GM21723 (cell line): Measurements from ENCODE around the gene HGF.

ENCODE experiments used
- ATAC-seq: cut with Tn5 transposase; IDR thresholded peaks from one replicate; pipeline ENCODE4 v1.9.1; 2021; ENCODE audit warnings: mild to moderate bottlenecking, moderate library complexity; ENCODE audit not compliant: unreplicated experiment

The HGF gene

DNA sequence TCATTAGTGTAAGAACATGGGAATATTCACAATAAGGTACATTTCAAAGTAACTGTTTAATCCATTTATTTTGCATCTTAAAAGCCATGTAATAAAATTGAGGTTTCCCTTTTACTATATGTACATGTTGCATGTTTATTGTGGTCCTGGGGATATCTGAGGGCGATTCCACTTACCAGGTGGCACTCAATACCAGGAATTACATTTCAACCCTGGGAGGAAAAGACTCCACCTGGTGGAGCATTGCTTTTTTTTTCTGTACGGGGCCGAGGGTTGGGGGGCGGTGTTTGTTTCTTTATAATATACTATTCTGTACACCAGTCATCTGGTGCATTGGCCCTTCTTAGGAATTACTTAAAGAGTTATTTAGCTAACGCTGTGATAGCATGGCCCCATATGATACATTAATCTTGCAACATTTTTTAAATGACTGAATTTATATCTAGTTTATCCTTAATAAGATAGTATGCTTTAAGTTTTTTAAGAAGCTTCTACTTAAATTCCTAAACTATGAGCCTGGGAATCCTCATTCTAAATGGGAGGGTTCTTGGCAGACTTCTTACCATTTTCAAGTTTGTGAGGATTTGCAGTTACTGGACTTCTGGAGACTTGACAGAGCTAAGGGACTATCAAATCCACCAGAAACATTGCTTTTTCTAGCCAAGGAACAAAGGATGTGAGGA is 7.2 kb upstream of the HGF start:
- no peak for ATAC-seq

DNA sequence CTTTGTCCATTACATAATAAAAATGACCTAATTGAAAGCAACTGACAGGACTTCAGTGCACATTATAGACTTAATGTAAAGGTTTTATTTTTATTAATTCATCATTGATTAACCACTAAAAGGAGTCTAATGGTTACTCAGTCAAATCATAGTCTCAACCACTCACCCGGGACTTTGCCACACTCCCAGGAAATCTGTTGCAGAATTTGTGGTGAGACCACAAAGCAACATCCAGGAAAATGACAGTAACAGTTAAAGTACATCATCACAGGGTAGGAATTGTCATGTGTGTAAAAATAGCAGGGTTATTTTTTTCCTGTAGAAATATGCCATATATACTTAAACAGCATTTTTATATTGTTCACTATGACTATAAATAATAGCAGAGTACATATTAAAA is 6.3 kb upstream of the HGF start:
- no peak for ATAC-seq

DNA sequence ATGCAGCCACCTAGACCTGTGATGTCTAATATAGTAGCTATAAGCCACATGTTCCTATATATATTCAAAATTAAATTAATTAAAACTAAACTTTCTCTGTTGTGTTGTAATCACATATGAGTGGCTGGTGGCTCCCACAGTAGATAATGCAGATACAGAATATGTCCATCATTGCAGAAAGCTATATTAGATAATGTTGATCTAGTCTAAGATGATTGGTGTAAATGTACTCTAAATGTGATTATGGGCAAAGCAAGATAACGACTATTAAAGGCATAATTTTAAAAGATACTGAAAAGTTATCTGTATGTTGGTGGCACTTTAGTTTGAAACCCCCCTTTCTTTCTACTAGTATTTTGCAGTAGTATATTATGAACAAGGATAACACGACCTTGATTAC is 5.7 kb upstream of the HGF start:
- ATAC-seq = no peak

DNA sequence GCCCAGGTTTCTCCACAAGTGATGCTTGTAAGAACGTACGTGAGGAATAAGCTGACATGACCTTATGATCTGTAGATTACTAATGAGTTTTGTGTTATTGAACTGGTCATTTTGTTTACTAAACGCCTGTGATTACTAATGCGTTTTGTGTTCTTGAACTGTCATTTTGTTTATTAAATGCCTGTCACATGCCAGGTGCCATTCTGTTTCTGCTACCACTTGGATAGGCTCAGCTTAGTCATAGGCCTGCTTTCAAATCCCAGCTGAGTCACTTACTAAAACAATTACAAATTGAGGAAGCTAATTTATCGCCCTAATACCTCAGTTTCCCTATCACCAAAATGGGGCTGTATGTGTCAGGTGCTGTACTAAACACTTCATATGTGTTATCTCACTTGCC is 4.7 kb upstream of the HGF start:
- no peak for ATAC-seq

DNA sequence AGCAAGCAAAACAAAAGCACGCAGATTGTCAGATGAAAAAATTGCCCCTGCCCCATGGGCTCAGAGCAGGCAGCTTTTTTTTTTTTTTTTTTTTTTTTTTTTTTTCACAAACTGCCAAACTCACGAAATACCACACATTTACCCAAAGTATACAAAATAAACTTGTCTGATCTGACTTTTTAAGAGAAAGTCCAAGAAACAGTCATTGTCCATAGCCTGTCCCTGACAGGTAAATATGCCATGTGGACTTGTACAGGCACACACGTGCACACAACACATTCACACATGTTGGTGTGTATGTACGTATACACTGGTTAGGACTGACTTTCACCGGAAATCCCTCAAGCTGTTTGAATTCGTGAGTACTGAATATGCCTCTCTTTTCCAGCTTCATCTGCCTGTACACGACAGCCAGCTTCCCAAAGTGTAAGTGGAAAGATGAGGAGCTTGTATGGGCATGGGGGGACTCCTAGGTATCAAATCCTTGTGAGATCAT is 929 bp upstream of the HGF start:
- no peak for ATAC-seq

DNA sequence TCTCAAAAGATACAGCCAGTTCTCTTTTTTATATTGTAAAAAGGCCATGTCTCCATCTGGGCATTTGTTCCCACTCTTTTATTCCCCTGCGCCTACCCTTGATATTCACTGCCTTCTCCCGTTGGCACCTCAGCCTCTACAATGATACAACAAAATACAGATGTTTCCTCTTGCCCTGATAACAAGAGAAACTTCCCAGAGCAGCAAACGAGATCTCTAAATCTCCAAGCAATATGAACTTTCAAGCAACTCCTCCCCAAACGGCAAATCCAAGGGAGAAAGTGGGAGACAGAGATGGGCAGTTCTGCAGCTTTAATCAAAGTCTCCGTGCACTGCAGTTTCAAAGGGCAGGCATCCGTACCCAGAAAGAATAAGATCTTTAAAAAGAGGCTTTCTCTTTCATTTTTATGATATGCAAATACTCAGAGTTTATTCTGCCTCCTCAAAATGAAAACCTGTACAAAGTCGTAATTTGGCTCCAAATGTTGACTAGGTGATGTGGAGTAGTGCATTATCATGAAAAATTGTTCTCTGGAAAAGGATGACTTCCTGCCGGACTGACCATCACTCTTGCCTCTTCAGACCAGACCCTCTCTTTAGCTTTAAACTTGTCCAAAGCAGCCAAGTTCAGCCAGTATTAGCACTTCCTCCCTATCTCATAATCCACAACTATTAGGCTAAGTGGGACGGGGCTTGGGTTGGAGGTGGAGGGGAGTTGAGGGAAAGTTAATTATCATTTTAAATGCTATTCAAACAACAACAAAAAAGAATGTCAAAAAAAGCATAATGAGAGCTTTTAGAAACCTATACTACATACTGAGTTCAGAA is 682 bp downstream of the HGF start:
- ATAC-seq = no peak

DNA sequence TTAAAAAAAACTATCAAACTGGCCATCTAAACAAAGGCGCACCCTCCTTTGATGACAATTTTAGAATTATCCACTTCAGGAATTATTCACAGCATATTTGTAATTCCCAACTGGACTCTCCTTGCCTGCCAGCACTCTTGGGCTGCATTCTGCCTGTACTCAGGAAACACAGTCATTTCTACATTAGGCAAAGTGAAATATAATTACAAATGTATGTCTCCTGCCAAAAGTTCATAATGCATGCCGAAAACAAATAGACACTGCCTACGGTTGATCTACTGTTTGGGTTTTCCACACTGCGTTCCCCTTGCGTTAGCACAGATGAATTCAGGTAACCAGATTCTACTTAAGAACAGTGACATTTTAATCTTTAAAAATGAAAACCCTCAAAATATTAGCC is 1.9 kb downstream of the HGF start:
- no peak for ATAC-seq

DNA sequence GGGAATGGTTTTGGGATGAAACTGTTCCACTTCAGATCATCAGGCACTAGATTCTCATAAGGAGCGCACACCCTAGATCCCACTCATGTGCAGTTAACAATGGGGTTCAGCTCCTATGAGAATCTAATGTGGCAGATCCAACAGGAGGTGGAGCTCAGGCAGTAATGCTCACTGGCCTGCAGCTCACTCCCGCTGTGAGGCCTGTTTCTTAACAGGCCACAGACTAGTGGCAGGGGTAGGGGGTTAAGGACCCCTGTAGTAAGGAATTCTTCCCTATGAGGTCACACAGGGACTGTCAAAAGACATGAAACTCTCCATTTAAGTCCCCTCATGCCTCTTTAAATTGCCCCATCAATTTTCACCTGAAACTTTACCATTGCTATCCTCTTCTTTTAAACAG is 8.0 kb downstream of the HGF start:
- no peak for ATAC-seq

DNA sequence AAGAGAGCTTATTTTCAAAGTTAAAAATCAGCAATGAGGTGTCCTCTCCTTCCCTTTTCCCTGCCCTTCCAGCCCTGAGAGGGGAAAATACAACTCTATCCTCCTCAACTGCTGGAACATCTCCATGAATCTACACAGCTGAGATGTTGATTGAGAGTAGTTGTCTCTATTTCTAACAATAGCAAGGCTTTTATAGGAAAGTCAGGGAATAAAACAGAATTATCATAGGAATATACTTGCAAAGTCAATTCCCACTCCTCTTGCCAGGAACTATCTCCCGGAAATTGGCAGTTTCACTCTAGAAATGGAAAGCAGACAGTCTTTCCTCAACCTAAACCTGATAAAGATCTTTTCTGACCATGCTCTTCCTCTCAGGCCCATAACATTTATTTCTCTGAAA is 8.8 kb downstream of the HGF start:
- no peak for ATAC-seq

DNA sequence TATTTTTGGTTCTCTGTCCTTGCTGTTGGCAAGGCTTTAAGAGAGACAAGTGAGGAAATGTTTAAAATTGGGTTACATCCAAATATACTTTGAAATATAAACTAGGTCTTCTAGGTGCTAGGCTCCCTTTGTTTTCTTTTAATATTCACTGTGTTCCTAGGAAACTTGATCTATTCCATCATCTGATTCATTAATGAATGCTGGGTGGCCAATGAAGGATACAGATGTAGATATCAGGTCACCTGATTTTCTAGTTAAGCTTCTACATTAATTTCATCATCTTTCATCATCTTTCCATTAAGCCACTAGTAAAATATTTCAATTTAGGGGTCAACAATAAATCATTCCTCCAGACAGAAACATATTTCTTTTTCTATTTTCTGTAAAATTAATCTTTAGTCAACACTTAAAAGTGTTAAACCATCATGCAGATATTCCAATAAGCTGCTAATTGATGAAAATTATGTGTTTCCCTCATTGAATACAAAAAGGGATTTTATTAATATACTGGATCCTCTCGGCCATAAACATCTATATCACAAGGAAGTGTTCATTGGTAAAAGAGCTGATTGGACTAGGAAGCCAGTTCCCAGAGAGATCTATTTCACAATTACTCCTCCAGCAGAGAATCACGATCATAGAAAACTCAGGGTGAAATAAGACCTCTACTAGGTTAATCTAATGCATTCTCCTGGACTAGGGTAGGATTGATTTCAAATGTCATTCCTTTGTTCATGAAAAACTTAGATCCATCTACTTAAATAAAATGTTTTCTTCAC is 14.7 kb downstream of the HGF start:
- ATAC-seq = no peak

DNA sequence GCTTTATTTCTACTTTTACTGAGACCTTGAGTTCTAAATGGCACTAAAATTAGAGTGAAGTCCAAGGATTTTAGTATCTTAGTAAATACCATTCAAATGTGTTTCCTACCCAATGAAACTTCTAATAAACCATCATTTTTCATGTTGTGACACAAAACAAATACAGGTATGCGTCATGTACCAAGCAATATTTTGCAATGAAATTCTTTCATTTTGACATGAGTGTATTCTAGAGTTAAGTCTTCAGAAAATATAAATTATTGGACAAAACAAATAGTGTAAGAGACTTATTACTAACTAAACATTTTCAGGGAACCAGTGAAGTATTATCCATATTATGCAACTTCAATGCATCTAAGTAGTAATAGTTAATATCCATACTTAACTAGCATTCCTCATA is 16.5 kb downstream of the HGF start:
- no peak for ATAC-seq

DNA sequence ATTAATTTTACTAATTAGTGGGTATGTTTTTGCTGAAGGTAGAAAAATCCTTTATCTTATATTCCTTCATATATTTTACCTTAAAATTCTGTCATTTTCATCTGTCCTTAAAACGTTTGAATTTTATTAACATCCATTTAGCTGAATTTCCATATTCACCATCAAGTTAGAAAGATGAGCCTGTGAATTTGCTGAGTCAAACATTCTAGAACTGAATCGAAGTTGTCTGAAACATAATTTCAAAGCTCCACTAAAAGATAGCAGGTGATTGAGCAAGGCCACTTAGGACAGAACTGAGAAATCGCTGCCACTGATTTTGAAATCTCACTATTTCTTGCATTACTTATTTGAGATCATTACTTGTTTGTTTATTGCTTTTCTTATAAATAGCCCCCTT is 17.5 kb downstream of the HGF start:
- no peak for ATAC-seq

DNA sequence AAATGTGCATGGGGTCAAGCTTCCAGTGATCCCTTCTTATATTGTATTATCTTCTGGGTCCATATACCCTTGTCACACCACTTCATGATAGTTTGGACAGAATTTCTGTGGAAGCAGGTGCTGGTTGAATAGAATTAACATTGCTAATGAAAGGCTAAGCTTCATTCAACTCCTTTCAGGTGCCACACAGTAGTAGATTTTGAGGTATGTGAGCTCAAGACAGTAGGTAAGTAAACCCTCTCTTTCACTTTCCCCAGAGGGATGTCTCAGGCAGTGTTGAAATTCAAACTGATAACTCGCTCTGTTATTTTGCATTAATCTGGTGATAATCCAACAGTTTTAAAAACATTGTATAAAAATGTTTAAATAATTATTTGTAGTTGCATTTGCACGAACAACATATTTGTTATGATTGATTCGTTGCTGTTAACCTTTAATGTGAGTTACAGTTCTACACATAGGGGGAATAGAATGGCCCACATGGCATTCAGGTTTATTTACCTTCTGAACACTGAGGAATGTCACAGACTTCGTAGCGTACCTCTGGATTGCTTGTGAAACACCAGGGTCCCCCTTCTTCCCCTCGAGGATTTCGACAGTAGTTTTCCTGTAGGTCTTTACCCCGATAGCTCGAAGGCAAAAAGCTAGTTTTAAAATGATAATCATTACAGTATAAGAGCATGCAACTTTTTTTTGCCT is 18.1 kb downstream of the HGF start:
- ATAC-seq = no peak

DNA sequence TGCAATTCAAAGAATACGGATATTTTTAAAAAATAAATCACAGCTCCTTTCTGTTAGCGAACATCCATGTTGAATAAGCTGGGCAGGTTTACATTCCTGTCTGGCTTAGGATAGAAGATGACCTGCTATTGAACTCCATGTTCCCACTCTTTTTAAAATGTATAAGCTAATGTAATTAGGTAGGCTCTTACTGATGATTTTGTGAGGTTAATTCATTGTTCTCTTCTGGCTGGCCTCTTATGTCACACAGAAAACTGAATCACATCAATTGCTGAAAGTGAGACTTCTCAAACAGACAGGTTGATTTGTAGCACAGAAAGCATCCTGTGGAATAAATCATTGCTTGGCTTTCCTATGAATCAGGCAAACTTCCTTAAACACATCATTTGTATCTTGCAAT is 24.2 kb downstream of the HGF start:
- ATAC-seq = no peak

DNA sequence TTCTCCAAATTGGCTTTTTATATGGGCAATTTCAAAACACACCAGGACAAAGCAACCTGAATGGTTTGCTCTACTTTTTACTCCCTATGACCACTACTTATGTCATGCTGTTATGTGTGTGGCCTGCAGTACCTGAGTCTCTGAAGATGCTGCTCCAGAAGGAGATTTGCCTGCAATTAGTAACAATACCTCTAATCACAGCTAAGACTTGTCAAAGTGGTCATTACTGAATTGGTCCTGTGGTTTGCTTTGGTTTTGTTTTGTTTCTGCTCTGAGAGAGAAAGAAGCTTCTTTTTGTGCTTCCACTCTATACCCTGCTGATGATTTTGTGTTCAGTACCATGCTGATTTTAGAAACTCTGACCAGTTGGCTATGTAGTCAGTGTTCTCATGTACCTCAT is 25.5 kb downstream of the HGF start:
- no peak for ATAC-seq

DNA sequence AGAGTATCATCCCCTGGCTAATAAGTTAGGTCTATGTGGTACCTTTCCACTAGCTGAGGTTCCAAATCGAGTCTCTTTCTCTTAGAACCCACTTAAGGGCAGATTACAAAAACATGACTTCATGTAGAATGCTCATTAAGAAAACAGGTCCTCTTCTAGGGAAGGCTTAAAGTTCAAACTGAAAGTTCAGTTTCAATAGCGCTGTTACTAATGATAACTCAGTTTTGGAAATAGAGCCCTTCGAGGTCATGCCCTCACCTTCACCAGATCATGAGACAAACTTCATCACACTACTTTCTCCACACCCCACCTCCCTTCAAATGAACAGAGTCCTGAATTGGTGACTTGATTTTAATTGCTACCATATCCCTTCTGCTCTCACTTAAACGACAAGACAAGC is 26.2 kb downstream of the HGF start:
- no peak for ATAC-seq

DNA sequence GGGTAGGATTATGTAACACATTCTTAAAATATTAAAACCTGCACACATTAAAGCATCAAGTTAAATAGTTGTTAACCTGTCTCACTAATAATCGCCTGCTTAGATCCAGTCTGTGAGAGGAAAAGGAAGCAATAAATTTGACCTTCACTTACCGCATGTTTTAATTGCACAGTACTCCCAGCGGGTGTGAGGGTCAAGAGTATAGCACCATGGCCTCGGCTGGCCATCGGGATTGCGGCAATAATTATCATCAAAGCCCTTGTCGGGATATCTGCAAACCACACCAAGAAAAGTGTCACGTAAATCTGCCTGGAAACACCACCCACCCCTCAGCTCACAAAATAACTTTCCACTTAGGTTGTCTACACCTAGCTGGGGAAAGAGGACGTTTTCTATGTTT is 26.6 kb downstream of the HGF start:
- no peak for ATAC-seq

DNA sequence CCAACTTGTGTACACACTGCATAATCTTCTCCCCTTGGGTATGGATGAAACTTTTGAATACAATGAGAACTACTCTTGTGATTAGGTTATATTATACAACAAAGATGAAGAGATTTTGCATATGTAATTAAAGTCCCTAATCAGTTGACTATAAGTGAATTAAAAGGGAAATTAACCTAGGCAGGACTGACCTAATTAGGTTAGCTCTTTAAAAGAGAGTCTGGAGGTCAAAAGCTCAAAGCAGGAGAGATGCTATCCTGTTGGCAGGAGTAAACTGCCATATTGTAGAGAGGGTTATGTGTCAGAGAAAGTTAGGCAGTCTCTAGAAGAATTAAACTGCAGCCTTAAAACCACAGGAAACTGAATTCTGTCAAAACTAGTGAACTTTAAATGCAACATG is 29.4 kb downstream of the HGF start:
- no peak for ATAC-seq

DNA sequence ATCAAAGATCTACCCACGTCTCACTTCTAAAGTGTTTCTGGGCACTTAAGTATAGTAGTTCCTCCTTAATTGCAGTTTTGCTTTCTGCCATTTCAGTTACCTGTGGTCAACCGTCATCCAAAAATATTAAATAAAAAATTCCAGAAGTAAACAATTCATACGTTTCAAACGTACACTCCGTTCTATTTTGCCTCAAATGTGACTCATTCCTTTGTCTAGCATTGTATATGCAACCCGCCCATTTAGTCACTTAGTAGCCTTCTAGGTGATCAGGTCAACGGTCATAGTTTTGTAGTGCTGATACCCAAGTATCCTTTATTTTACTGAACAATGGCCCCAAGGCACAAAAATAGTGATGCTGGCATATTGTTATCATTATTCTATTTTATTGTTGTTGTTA is 33.8 kb downstream of the HGF start:
- no peak for ATAC-seq

DNA sequence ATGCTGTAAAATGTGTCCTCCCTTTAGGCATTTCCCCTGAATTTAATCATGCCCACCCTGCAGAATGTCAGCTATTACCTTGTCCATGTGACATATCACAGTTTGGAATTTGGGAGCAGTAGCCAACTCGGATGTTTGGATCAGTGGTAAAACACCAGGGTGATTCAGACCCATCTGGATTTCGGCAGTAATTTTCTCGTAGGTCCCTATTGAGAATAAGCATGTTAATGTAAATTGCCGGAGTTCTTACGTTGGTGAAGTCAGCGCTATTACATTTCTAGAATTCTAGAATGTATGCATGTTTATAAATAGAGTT is 44.1 kb downstream of the HGF start:
- no peak for ATAC-seq
